SK-N-SH (cell line): ENCODE results near the gene FAM118A. TPM values are rescaled to one million over a fixed set of nuclear protein-coding genes. Genes with fewer than 3 reads are reported as not detected.
"Not testable (repeated sequence)": the region's sequence is repeated elsewhere in the genome, so short reads cannot be mapped to it uniquely, and the experiment has no call there.

ENCODE experiments used
- CTCF ChIA-PET: fragments of 300-600, 350-600 bp; formaldehyde crosslinking; extraction: SDS; loops from one replicate; lab custom pipeline; 2021; lab: Yijun Ruan, JAX
- POLR2A ChIA-PET: fragments of 350-600 bp; sonication (Branson Sonifier 250); formaldehyde crosslinking; extraction: SDS; loops from one replicate; lab custom pipeline; 2020; ENCODE audit warnings: antibody characterized with exemption, inconsistent platforms; lab: Yijun Ruan, JAX
- DNase-seq: peaks from one replicate; pipeline ENCODE4 v3.0.0; 2012
- H2AFZ ChIP-seq: fragments of 200-600 bp; sonication (generic); 2 replicates; pipeline ENCODE4 v1.8.1; 2016; ENCODE audit warnings: antibody characterized with exemption, mild to moderate bottlenecking, low read depth
- H3F3A ChIP-seq: fragments of 200-600 bp; sonication (generic); replicated peaks from 2 replicates; pipeline ENCODE3; 2016; ENCODE audit warnings: antibody characterized with exemption, mild to moderate bottlenecking; ENCODE audit not compliant: insufficient read depth
- H3K27ac ChIP-seq, 2 experiments: fragments of 200-500 bp in 1 of 2; fragments of 200-600 bp in 1 of 2; sonication (Bioruptor generic) in 1 of 2; sonication (generic), shearing (Covaris generic) in 1 of 2; 2 replicates each; pipeline versions ENCODE4 v1.5.1 to v1.6.1; 2014 to 2016; ENCODE audit warnings: low read depth in 2 of 2, inconsistent platforms in 1 of 2, low read length in 1 of 2, mild to moderate bottlenecking in 1 of 2, mixed read lengths in 1 of 2
- H3K27me3 ChIP-seq: fragments of 200-600 bp; sonication (generic), shearing (Covaris generic); 2 replicates; pipeline ENCODE4 v1.6.1; 2016; ENCODE audit warnings: mixed run types; ENCODE audit not compliant: insufficient read depth
- H3K36me3 ChIP-seq, 2 experiments: fragments of 200-500 bp in 1 of 2; fragments of 200-600 bp in 1 of 2; sonication (Bioruptor generic) in 1 of 2; sonication (generic) in 1 of 2; replicated peaks in 1 of 2; 2 replicates each; pipeline versions ENCODE3 to v1.5.1; 2014 to 2016; ENCODE audit warnings: low read length in 1 of 2, mild to moderate bottlenecking in 1 of 2; ENCODE audit not compliant: insufficient read depth in 2 of 2, control insufficient read depth in 1 of 2
- H3K4me1 ChIP-seq, 2 experiments: fragments of 200-500 bp in 1 of 2; fragments of 200-600 bp in 1 of 2; sonication (Bioruptor generic) in 1 of 2; sonication (generic), shearing (Covaris generic) in 1 of 2; 2 replicates each; pipeline versions ENCODE4 v1.5.1 to v1.6.1; 2014 to 2016; ENCODE audit warnings: low read depth in 1 of 2, low read length in 1 of 2, mixed run types in 1 of 2; ENCODE audit not compliant: insufficient read depth in 2 of 2, control insufficient read depth in 1 of 2
- H3K4me2 ChIP-seq: fragments of 200-600 bp; sonication (generic), shearing (Covaris generic); 2 replicates; pipeline ENCODE4 v1.6.1; 2017; ENCODE audit warnings: mixed run types
- H3K4me3 ChIP-seq, 2 experiments: fragments of 200-500 bp in 1 of 2; fragments of 200-600 bp in 1 of 2; sonication (Bioruptor generic) in 1 of 2; sonication (generic), shearing (Covaris generic) in 1 of 2; 2 replicates each; pipeline versions ENCODE4 v1.5.1 to v1.8.1; 2014 to 2016; ENCODE audit warnings: low read depth in 2 of 2, inconsistent platforms in 1 of 2, low read length in 1 of 2, mild to moderate bottlenecking in 1 of 2, mixed read lengths in 1 of 2, moderate library complexity in 1 of 2
- H3K79me2 ChIP-seq: fragments of 200-600 bp; sonication (generic); 2 replicates; pipeline ENCODE4 v1.8.1; 2017; ENCODE audit warnings: mild to moderate bottlenecking; ENCODE audit not compliant: insufficient read depth
- H3K9ac ChIP-seq: fragments of 200-600 bp; sonication (generic); 2 replicates; pipeline ENCODE4 v1.6.1; 2017; ENCODE audit warnings: mixed run types
- H3K9me2 ChIP-seq: fragments of 200-600 bp; sonication (generic); 2 replicates; pipeline ENCODE4 v1.6.1; 2017; ENCODE audit warnings: mixed run types
- H3K9me3 ChIP-seq: fragments of 200-600 bp; sonication (generic); 2 replicates; pipeline ENCODE4 v1.6.1; 2017; ENCODE audit warnings: mixed run types, mild to moderate bottlenecking, moderate library complexity
- H4K20me1 ChIP-seq: fragments of 200-600 bp; sonication (generic); 2 replicates; pipeline ENCODE4 v1.6.1; 2017; ENCODE audit warnings: mild to moderate bottlenecking, mixed run types; ENCODE audit not compliant: insufficient read depth
- ELF1 ChIP-seq: IDR thresholded peaks from 2 replicates; pipeline ENCODE4 v1.4.0; 2012
- EP300 ChIP-seq, 2 experiments: IDR thresholded peaks; 2 replicates each; pipeline versions ENCODE4 v1.4.0 to v1.6.1; 2012; ENCODE audit warnings: borderline replicate concordance in 1 of 2, low read depth in 1 of 2, low read length in 1 of 2
- FOSL2 ChIP-seq: IDR thresholded peaks from 2 replicates; pipeline ENCODE4 v1.4.0; 2012; ENCODE audit warnings: low read depth, mild to moderate bottlenecking, moderate library complexity, borderline replicate concordance
- FOXJ3 ChIP-seq: sonication (generic); formaldehyde crosslinking; IDR thresholded peaks from 2 replicates; pipeline ENCODE4 v1.5.1; 2020; ENCODE audit warnings: mild to moderate bottlenecking, missing genetic modification reagents
- FOXM1 ChIP-seq: IDR thresholded peaks from 2 replicates; pipeline ENCODE4 v1.4.0; 2012; ENCODE audit warnings: low read depth, mild to moderate bottlenecking
- GATA2 ChIP-seq: sonication (generic); formaldehyde crosslinking; IDR thresholded peaks from 2 replicates; pipeline ENCODE4 v1.5.0; 2020; ENCODE audit warnings: mild to moderate bottlenecking, missing genetic modification reagents
- IRF3 ChIP-seq: fragments of 150-350 bp; IDR thresholded peaks from 2 replicates; pipeline ENCODE4 v1.6.1; 2016; ENCODE audit warnings: mild to moderate bottlenecking, low read depth, low read length
- JUND ChIP-seq: IDR thresholded peaks from 2 replicates; pipeline ENCODE4 v1.4.0; 2012
- MXI1 ChIP-seq: IDR thresholded peaks from 2 replicates; pipeline ENCODE4 v1.6.1; 2012; ENCODE audit warnings: mild to moderate bottlenecking, low read depth, low read length, improper control_type of control experiment
- POLR2AphosphoS5 ChIP-seq: IDR thresholded peaks from 2 replicates; pipeline ENCODE4 v1.6.1; 2012; ENCODE audit warnings: low read depth, low read length
- RAD21 ChIP-seq: IDR thresholded peaks from 2 replicates; pipeline ENCODE4 v1.6.1; 2012; ENCODE audit warnings: mild to moderate bottlenecking, low read length
- REST ChIP-seq: IDR thresholded peaks from 2 replicates; pipeline ENCODE4 v1.6.1; 2012; ENCODE audit warnings: mild to moderate bottlenecking, low read depth, low read length, moderate library complexity
- TCF12 ChIP-seq: IDR thresholded peaks from 2 replicates; pipeline ENCODE4 v1.4.0; 2012
- TEAD4 ChIP-seq: IDR thresholded peaks from 2 replicates; pipeline ENCODE4 v1.4.0; 2012; ENCODE audit warnings: mild to moderate bottlenecking, borderline replicate concordance; ENCODE audit not compliant: insufficient read depth
- USF1 ChIP-seq: IDR thresholded peaks from 2 replicates; pipeline ENCODE4 v1.4.0; 2012; ENCODE audit warnings: low read depth, borderline replicate concordance
- ZBTB33 ChIP-seq: IDR thresholded peaks from 2 replicates; pipeline ENCODE4 v1.4.0; 2012; ENCODE audit warnings: low read depth, borderline replicate concordance
- WGBS: methylation state at CpG from one replicate; pipeline ENCODE4 v1.1.6; 2017; ENCODE audit warnings: low lambda C conversion rate; 5-methylcytosine and 5-hydroxymethylcytosine counted together
- polyA plus RNA-seq, 3 experiments: library from polyadenylated mRNA; depleted of rRNA; stranded (reverse); fragments of >200 nt; gene quantifications; 2 replicates each; pipeline ENCODE4 v1.2.3, GENCODE V29; 2012

FAM118A gene
- polyA plus RNA-seq, 1 of the 3 experiments (the other 2 are of a cell fraction), result 11.3 TPM

GRCh38 chr22:45309422-45310227 is at the start of gene FAM118A (continued):
- TF ChIP-seq USF1, result no peak
- peak; percentile 0; the same call in 1 of the 2 replicates for TF ChIP-seq RAD21
- TF ChIP-seq TCF12, result no peak; the same call in 1 of the 2 replicates
- TF ChIP-seq IRF3, result no peak
- no peak for TF ChIP-seq GATA2 (CRISPR knock-in tag)
- TF ChIP-seq FOXM1, result no peak
- TF ChIP-seq FOXJ3, result no peak
- no peak for TF ChIP-seq TEAD4
- peak; percentile 85 for TF ChIP-seq MXI1
- TF ChIP-seq ELF1, result no peak; the same call in 1 of the 2 replicates
- TF ChIP-seq JUND, result no peak
- no peak for TF ChIP-seq FOSL2

GRCh38 chr22:45260395-45260759 is 49.4 kb upstream of the FAM118A start:
- DNase-seq, POLR2A ChIA-PET: not testable (repeated sequence)

GRCh38 chr22:45261407-45262088 is 48.2 kb upstream of the FAM118A start:
- CTCF ChIA-PET, result interaction anchor here (0.9 to 2.9 kb wide), 6 partner anchors 8 to 442 kb away, joined by 3 to 18 read pairs (median 4); no protein-coding TSS in a partner anchor
- WGBS, result 85% methylated on average over 7 of the region's 20 CpGs

More at GRCh38 chr22:45260395-45260759, 49.4 kb upstream of the FAM118A start:
- not testable (repeated sequence) for H3F3A ChIP-seq, H3K9me3 ChIP-seq, H3K9ac ChIP-seq, H3K36me3 ChIP-seq, H3K27ac ChIP-seq, H3K79me2 ChIP-seq, H3K4me3 ChIP-seq, H3K27me3 ChIP-seq, H3K4me2 ChIP-seq, H2AFZ ChIP-seq, H4K20me1 ChIP-seq, H3K9me2 ChIP-seq
- H3K4me1 ChIP-seq, result peaks cover 0 to 12% of the 10 kb centered on the region in 2 experiments; a peak in 1 of 4 replicates
- CTCF ChIA-PET, result interaction anchor here (0.5 to 1.2 kb wide), 2 partner anchors 11 to 440 kb away, joined by 3 read pairs; no protein-coding TSS in a partner anchor
- WGBS, result 82% methylated on average over 9 of the region's 9 CpGs

More at GRCh38 chr22:45261407-45262088, 48.2 kb upstream of the FAM118A start:
- no peak overlapping the region for H3K9ac ChIP-seq
- H3K36me3 ChIP-seq, result no peaks in the 10 kb centered on the region
- no peak overlapping the region for H3K4me3 ChIP-seq
- H3K9me2 ChIP-seq, result no peaks in the 10 kb centered on the region
- no peak overlapping the region for H3K27ac ChIP-seq
- H2AFZ ChIP-seq, result no peak overlapping the region
- H3K4me2 ChIP-seq, result no peak overlapping the region
- H3K79me2 ChIP-seq, result no peaks in the 10 kb centered on the region
- peaks cover 0 to 12% of the 10 kb centered on the region in 2 experiments; a peak in 1 of 4 replicates for H3K4me1 ChIP-seq
- no peaks in the 10 kb centered on the region for H4K20me1 ChIP-seq
- no peaks in the 10 kb centered on the region for H3K9me3 ChIP-seq
- no peaks in the 10 kb centered on the region for H3K27me3 ChIP-seq
- no peaks in the 10 kb centered on the region for H3F3A ChIP-seq
- TF ChIP-seq EP300 (IDR thresholded peaks at IDR 0.05; ENCODE audit: borderline replicate concordance in 1 of 2, low read depth in 1 of 2, low read length in 1 of 2), result no peak
- no peak for TF ChIP-seq POLR2AphosphoS5
- no peak for TF ChIP-seq FOXM1
- no peak for TF ChIP-seq RAD21
- TF ChIP-seq TCF12, result no peak
- TF ChIP-seq REST, result no peak
- TF ChIP-seq MXI1, result no peak
- TF ChIP-seq ZBTB33, result no peak
- TF ChIP-seq FOXJ3, result no peak
- POLR2A ChIA-PET, result no interaction called here
- no peak for DNase-seq
